Activated CD4-positive, alpha-beta T cell treated with anti-CD3 and anti-CD28 coated beads for 36 hours (primary cell): Measurements from ENCODE around the gene RDH13. TPM values are rescaled to one million over a fixed set of nuclear protein-coding genes. Genes with fewer than 3 reads are reported as not detected.
"Not testable (repeated sequence)": the region's sequence is repeated elsewhere in the genome, so short reads cannot be mapped to it uniquely, and the experiment has no call there.

ENCODE experiments used
- ATAC-seq: fragments of 200-7000 bp; cut with Tn5 transposase; one replicate; pipeline ENCODE4 v1.10.0; 2021; ENCODE audit warnings: mild to moderate bottlenecking, moderate library complexity
- CTCF ChIA-PET: fragments of 350-600 bp; sonication (Branson Sonifier 250); formaldehyde crosslinking; loops from one replicate; lab custom pipeline; 2021; ENCODE audit warnings: antibody characterized with exemption; lab: Charles Lee
- POLR2A ChIA-PET: fragments of 350-600 bp; sonication (Branson Sonifier 250); formaldehyde crosslinking; loops from one replicate; lab custom pipeline; 2021; ENCODE audit warnings: antibody characterized with exemption, inconsistent platforms; lab: Charles Lee
- DNase-seq: peaks from one replicate; pipeline ENCODE4 v3.0.0-alpha.2; 2020
- H3K27ac Mint-ChIP-seq: one replicate; pipeline ENCODE4 v1.8.0; 2021; ENCODE audit warnings: mixed read lengths
- H3K27me3 Mint-ChIP-seq: one replicate; pipeline ENCODE4 v1.8.0; 2021; ENCODE audit warnings: mixed read lengths
- H3K36me3 Mint-ChIP-seq: one replicate; pipeline ENCODE4 v1.8.0; 2021; ENCODE audit warnings: low read depth, mixed read lengths
- H3K4me1 Mint-ChIP-seq: one replicate; pipeline ENCODE4 v1.8.0; 2021; ENCODE audit warnings: mixed read lengths
- H3K4me3 Mint-ChIP-seq: one replicate; pipeline ENCODE4 v1.8.0; 2021; ENCODE audit warnings: mild to moderate bottlenecking, moderate library complexity, mixed read lengths
- H3K9me3 Mint-ChIP-seq: one replicate; pipeline ENCODE4 v1.8.0; 2021; ENCODE audit warnings: low read depth, mixed read lengths
- intact Hi-C, 2 experiments: fragments of 100-400 bp; cut with DNase I in 1 of 2; cut with micrococcal nuclease in 1 of 2; formaldehyde crosslinking; loops; one replicate each; pipeline versions ENCODE4 v1.14.2 to v1.15.1; 2022 to 2024; cut with DNase I, micrococcal nuclease
- total RNA-seq, 2 experiments: library from RNA; stranded (reverse); gene quantifications; one replicate each; pipeline ENCODE4 v1.2.3, GENCODE V29; 2021

Gene RDH13, protein sequence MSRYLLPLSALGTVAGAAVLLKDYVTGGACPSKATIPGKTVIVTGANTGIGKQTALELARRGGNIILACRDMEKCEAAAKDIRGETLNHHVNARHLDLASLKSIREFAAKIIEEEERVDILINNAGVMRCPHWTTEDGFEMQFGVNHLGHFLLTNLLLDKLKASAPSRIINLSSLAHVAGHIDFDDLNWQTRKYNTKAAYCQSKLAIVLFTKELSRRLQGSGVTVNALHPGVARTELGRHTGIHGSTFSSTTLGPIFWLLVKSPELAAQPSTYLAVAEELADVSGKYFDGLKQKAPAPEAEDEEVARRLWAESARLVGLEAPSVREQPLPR
- total RNA-seq: 10 to 100 TPM; 11.9 to 12.8 TPM

DNA sequence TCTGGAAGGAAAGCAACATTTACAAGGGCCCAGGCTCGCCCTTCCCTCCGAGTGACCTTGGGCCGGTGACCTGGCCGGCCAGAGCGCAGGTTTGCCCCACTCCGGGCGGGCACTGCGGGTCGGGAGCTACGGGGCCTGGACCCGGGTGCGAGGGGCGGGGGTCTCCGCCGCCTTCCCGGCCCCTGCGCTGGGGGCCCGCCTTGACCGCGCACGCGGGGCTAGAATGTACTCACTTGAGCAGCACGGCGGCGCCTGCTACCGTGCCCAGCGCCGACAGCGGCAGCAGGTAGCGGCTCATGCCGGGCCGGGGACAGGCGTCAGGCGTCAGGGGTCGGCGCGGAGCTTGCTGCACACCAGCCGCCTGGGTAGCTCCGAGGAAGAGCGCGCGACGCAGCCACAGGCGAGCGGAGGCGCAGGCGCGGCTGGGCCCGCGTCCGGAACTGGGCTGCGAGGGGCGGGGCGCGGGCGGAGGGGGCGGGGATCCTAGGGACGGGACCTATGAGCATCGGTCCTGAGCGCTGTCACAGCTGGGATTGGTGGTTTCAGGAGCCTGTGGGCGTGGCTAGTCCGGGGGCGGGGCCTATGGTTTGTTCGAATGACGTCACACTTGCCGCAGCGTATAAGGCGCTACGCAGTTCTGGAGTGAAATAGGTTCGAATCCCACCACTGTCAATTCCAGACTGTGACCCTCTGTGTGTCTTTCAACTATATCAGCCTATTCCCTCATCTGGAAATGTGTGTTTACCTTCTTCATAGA, at the start of gene RDH13:
TSS of gene RDH13 (minus strand) at position 414 of the 757 bp plus-strand sequence. CDS start at position 298, 116 bp downstream.
- peak within 1 kb of the TSS; percentile 79 for H3K4me3 Mint-ChIP-seq
- DNase-seq: peak; percentile 100
- H3K4me1 Mint-ChIP-seq: peaks cover 9% of the 10 kb centered on the region
- ATAC-seq: peak; percentile 100
- H3K27me3 Mint-ChIP-seq: peaks cover 23% of the 10 kb centered on the region
- intact Hi-C loops: loop anchor here (1.0 to 2.0 kb wide), 6 partner anchors 18 to 276 kb away; partner anchors contain the start of genes KMT5C (in 1 of the 2), PPP1R12C (in 1 of the 2) and PPP6R1 (in 1 of the 2)
- no peaks in the 10 kb centered on the region for H3K9me3 Mint-ChIP-seq
- CTCF ChIA-PET: interaction anchor here (0.6 to 0.8 kb wide), 3 partner anchors 25 to 905 kb away, joined by 3 to 6 read pairs (median 5); partner anchors contain the start of gene ZNF628
- POLR2A ChIA-PET: interaction anchor here (0.6 to 0.8 kb wide), 2 partner anchors 18 to 23 kb away, joined by 3 to 4 read pairs; no protein-coding TSS in a partner anchor
- peaks cover 14% of the 10 kb centered on the region for H3K36me3 Mint-ChIP-seq
- peak within 1 kb of the TSS; percentile 61 for H3K27ac Mint-ChIP-seq

DNA sequence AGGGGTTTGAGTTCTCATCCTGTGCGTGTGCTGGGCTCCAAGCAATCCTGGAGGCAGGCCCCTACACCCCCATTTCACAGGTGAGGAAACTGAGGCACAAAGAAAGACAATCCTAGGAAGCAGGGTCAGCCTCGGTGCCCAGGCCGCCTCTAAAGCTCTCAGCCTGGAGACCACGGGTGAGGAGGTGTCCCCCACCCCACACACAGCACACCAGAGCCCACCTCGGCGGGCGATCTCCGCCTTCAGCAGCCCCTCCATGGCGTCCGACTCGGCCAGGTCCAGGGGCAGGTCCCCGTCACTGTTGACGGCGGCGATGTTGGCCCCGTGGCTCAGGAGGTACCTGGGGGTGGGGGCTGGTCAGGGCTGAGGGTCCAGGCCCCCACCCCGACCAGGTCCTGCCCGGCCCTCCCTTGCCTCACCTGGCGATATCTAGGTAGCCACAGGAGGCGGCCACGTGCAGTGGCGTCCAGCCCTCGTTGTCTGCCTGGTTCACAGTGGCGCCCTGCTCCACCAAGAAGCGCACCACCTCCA, 49.4 kb upstream of the RDH13 start:
- Mint-ChIP-seq H3K27me3 (no peaks in the 10 kb centered on the region), H3K36me3 (peaks cover 27% of the 10 kb centered on the region), H3K4me1 (peaks cover 16% of the 10 kb centered on the region), H3K4me3 (no peak overlapping the region), H3K27ac (no peak overlapping the region), H3K9me3 (no peaks in the 10 kb centered on the region)
- ChIA-PET POLR2A (no interaction called here), CTCF (no interaction called here)
- DNase-seq: no peak
- intact Hi-C loops: loop anchor here in 1 of 2 experiments (10.0 kb wide), 1 partner anchor 1012 kb away; the partner anchor contains the start of gene ZNF787
- ATAC-seq: no peak

DNA sequence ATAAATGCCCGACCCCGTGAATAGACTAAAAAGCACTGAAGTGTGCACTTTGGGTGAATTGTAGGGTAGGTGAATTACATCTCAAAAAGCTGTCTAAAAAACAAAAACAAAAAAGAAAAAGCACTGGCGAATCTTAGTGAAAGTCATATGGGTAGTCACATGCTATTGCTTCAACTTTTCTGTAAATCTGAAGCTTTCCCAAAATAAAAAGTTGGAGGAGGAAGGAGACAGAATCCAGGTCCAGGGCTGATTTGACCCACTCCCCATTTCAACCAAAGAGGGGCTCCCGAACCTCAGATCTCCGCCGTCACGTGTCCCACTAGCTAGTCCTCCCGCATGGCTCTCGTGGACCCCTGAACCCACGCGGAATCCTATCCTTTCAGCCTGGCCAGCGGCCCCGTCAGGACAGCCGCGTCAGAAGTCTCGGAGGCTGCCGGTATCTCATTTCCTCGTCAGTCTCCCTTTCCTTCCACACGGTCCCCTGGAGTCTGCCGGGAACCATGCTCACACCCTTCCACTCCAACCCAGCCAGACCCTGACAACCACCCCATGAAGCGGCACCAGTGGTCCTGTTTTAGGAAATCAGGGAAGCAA, 48.4 kb upstream of the RDH13 start:
- DNase-seq (no peak), ATAC-seq (no peak)
- H3K36me3 Mint-ChIP-seq: peaks cover 29% of the 10 kb centered on the region
- CTCF ChIA-PET: interaction anchor here (0.8 kb wide), 1 partner anchor 77 kb away, joined by 3 read pairs; no protein-coding TSS in a partner anchor
- intact Hi-C loops: loop anchor here in 1 of 2 experiments (10.0 kb wide), 1 partner anchor 1013 kb away; the partner anchor contains the start of gene ZNF787
- POLR2A ChIA-PET: no interaction called here
- no peak overlapping the region for H3K4me3 Mint-ChIP-seq
- H3K27me3 Mint-ChIP-seq: no peaks in the 10 kb centered on the region
- H3K27ac Mint-ChIP-seq: no peak overlapping the region
- no peaks in the 10 kb centered on the region for H3K9me3 Mint-ChIP-seq
- peaks cover 16% of the 10 kb centered on the region for H3K4me1 Mint-ChIP-seq

DNA sequence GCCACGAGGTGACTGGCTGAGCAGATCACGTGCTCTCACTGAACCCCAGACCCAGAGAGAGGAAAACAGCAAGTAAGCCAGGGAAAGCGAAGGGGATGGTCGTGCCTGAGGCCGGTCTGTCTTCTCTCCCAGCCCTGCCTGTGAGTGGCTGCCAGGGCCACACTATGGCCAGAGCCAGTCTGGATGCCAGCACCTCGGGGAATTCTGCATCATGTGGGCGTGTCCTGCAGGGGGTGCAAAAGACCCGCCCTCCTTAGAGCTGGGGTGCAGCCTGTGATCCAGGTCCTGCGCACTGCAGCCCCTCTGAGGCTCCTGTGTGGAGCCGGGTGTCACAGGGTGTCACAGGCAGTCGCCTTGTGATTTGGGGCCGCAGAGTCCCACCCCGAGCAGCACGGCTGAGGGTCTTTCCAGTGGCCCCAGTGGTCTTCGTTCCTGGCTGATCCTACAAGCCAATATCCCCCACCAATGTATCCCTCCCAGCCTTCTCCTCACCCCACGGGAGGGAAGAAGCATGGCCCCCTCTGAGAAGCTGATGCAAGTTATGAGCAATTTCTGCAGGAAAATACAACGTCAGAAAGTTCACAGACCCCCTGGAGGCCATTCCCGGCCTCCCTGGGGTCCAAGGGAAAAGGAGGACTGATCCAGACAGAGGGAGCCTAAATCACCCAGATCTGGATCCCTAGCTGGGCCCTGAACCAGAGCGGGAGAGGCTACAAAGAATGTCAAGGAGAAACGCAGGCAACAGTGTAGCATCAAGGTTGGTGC, 46.8 kb upstream of the RDH13 start:
- Mint-ChIP-seq H3K9me3 (no peaks in the 10 kb centered on the region), H3K36me3 (peaks cover 26% of the 10 kb centered on the region), H3K27me3 (no peaks in the 10 kb centered on the region), H3K4me3 (no peak overlapping the region), H3K4me1 (peaks cover 3% of the 10 kb centered on the region), H3K27ac (no peak overlapping the region)
- ChIA-PET POLR2A (no interaction called here), CTCF (no interaction called here)
- DNase-seq (no peak), ATAC-seq (no peak)
- intact Hi-C loops: loop anchor here in 1 of 2 experiments (10.0 kb wide), 1 partner anchor 1015 kb away; the partner anchor contains the start of gene ZNF787

DNA sequence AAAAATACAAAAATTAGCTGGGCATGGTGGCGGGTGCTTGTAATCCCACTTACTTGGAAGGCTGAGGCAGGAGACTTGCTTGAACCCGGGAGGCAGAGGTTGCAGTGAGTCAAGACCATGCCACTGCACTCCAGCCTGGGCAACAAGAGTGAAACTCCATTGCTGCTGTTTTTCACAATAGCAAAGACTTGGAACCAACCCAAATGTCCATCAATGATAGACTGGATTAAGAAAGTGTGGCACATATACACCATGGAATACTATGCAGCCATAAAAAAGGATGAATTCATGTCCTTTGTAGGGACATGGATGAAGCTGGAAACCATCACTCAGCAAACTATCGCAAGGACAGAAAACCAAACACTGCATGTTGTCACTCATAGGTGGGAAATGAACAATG, 44.3 kb upstream of the RDH13 start:
- POLR2A ChIA-PET, CTCF ChIA-PET: not testable (repeated sequence)
- peaks cover 37% of the 10 kb centered on the region for H3K36me3 Mint-ChIP-seq

DNA sequence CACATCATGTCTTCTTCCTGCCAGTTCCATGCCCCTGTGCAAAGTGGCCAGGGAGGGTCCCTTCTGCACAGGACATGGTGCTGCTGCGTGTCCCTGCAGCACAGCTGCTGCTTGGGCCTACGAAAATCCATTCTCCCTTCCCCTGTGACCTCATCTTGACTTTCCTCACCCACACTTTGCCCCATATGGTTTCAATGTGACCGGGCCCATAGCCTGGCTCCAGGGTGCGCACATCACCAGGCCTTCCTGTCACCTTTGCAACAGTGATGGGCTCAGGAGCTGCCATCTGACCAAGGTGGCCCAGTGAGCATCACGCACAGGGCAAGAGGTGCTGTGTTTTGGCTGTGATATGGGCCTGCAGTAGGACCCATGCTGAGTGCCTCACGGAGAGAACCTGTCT, 43.6 kb upstream of the RDH13 start:
- H3K4me3 Mint-ChIP-seq: no peak overlapping the region
- CTCF ChIA-PET: no interaction called here
- POLR2A ChIA-PET: no interaction called here
- ATAC-seq: no peak
- DNase-seq: no peak
- H3K36me3 Mint-ChIP-seq: peaks cover 39% of the 10 kb centered on the region
- intact Hi-C loops: no loop called here
- peaks cover 3% of the 10 kb centered on the region for H3K4me1 Mint-ChIP-seq
- no peak overlapping the region for H3K27ac Mint-ChIP-seq
- H3K27me3 Mint-ChIP-seq: no peaks in the 10 kb centered on the region
- no peaks in the 10 kb centered on the region for H3K9me3 Mint-ChIP-seq

More for the DNA sequence above, 44.3 kb upstream of the RDH13 start:
- H3K4me3 Mint-ChIP-seq, ATAC-seq, H3K4me1 Mint-ChIP-seq, H3K27ac Mint-ChIP-seq, intact Hi-C loops, H3K27me3 Mint-ChIP-seq, H3K9me3 Mint-ChIP-seq, DNase-seq: not testable (repeated sequence)

DNA sequence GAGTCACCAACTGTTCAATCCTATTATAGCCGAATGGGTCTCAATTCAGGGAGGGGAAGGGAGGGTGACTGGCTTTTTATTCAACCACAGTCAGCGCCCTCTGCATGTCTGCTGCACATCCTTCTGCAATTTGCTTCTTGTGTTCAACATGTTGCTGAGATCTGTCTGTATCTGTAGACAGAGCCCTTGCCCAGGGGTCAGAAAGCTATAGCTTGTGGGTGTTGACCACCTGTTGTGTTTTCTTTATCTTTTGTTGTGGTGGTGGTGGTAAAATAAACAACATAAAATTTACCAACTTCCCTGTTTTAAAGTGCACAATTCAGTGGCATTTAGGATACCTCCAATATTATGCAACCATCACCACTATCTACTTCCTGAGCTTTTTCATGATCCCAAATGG, 42.3 kb upstream of the RDH13 start:
- ChIA-PET POLR2A (no interaction called here), CTCF (interaction anchor here (0.5 kb wide), 1 partner anchor 708 kb away, joined by 3 read pairs; no protein-coding TSS in a partner anchor)
- no peak for DNase-seq
- H3K36me3 Mint-ChIP-seq: peaks cover 41% of the 10 kb centered on the region
- H3K9me3 Mint-ChIP-seq: no peaks in the 10 kb centered on the region
- intact Hi-C loops: no loop called here
- ATAC-seq: no peak
- H3K27me3 Mint-ChIP-seq: no peaks in the 10 kb centered on the region
- no peak overlapping the region for H3K4me3 Mint-ChIP-seq
- no peak overlapping the region for H3K27ac Mint-ChIP-seq
- peaks cover 3% of the 10 kb centered on the region for H3K4me1 Mint-ChIP-seq

DNA sequence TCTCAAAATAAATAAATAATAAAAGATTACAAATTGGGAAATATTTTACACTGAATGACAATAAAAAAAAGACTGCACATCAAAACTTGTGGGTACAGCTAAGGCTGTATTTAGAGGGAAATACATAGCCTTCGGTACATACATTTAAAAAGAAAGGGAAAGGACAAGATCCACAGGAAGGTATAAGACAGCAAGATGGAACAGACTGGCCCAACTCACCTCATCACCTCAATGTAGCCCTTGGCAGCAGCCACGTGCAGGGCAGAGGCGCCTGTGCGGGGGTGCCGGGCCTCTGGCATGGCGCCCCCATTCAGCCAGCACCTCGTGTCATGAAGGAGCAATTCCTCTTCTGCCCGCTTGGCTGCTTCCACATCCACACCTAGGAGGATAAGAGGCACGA, 40.2 kb upstream of the RDH13 start:
- intact Hi-C loops: no loop called here
- POLR2A ChIA-PET: no interaction called here
- Mint-ChIP-seq H3K4me1 (no peaks in the 10 kb centered on the region), H3K4me3 (no peak overlapping the region), H3K9me3 (no peaks in the 10 kb centered on the region), H3K27ac (no peak overlapping the region), H3K36me3 (peaks cover 33% of the 10 kb centered on the region), H3K27me3 (no peaks in the 10 kb centered on the region)
- DNase-seq (no peak), ATAC-seq (no peak)
- CTCF ChIA-PET: interaction anchor here (1.1 kb wide), 1 partner anchor 398 kb away, joined by 4 read pairs; no protein-coding TSS in a partner anchor

DNA sequence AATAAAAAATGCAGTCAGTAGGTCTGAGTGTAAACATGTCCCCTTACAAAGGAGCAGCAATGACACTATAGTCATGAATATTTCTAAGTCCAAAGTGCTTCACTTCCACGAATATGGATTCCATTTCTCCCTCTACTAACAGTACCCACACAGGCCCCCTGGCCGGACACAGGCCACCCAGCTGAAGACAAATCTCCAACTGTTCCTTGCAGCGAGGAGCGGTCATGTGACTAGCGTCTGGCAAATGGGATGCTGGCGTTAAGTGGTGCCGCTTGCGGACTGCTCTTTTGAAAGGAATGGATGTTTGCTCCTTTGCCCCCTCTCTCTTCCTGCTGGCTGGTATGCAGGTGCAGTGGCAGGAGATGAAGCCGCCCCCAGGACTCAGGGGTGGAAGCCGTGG, 38.3 kb upstream of the RDH13 start:
- H3K4me1 Mint-ChIP-seq: no peaks in the 10 kb centered on the region
- H3K4me3 Mint-ChIP-seq: no peak overlapping the region
- no peaks in the 10 kb centered on the region for H3K27me3 Mint-ChIP-seq
- intact Hi-C loops: no loop called here
- CTCF ChIA-PET: interaction anchor here (0.6 kb wide), 1 partner anchor 29 kb away, joined by 3 read pairs; no protein-coding TSS in a partner anchor
- ATAC-seq (no peak), DNase-seq (no peak)
- POLR2A ChIA-PET: no interaction called here
- H3K36me3 Mint-ChIP-seq: peaks cover 22% of the 10 kb centered on the region
- H3K27ac Mint-ChIP-seq: no peak overlapping the region
- no peaks in the 10 kb centered on the region for H3K9me3 Mint-ChIP-seq
